ENCODE data around the gene MAB21L4.
"Not testable (repeated sequence)": the region's sequence is repeated elsewhere in the genome, so short reads cannot be mapped to it uniquely, and the experiment has no call there.

The MAB21L4 gene

GRCh38 chr2:240847817-240848216 is 48.1 kb downstream of the MAB21L4 start:
- no peak for TF ChIP-seq CTCF (IDR thresholded peaks at IDR 0.05; ENCODE audit: control insufficient read depth, extremely low read depth, insufficient read depth)
- H3K4me3 ChIP-seq (ENCODE audit: low read depth, low read length): no peak overlapping the region
- DNase-seq (ENCODE audit: low read depth): no peak

- no peak for TF ChIP-seq CTCF (IDR thresholded peaks at IDR 0.05; ENCODE audit: control insufficient read depth, extremely low read depth, insufficient read depth)
- H3K4me3 ChIP-seq (ENCODE audit: low read depth, low read length): no peak overlapping the region
- DNase-seq (ENCODE audit: low read depth): no peak
Observed at GRCh38 chr2:240846873-240847595, 48.9 kb downstream of the MAB21L4 start.

- not testable (repeated sequence) for H3K4me3 ChIP-seq (ENCODE audit: low read depth, low read length); DNase-seq (ENCODE audit: low read depth)
Observed at GRCh38 chr2:240846309-240846708, 49.6 kb downstream of the MAB21L4 start.

GRCh38 chr2:240840435-240841060 is 55.4 kb downstream of the MAB21L4 start:
- peak; percentile 67 for TF ChIP-seq CTCF (IDR thresholded peaks at IDR 0.05; ENCODE audit: control insufficient read depth, extremely low read depth, insufficient read depth)
- peak; percentile 32 for DNase-seq (ENCODE audit: low read depth)
- H3K4me3 ChIP-seq (ENCODE audit: low read depth, low read length): no peak overlapping the region

- TF ChIP-seq CTCF (IDR thresholded peaks at IDR 0.05; ENCODE audit: control insufficient read depth, extremely low read depth, insufficient read depth): no peak
- H3K4me3 ChIP-seq (ENCODE audit: low read depth, low read length): no peak overlapping the region
- DNase-seq (ENCODE audit: low read depth): no peak
Observed at GRCh38 chr2:240839152-240840143, 56.5 kb downstream of the MAB21L4 start.

- no peak for DNase-seq (ENCODE audit: low read depth)
- TF ChIP-seq CTCF (IDR thresholded peaks at IDR 0.05; ENCODE audit: control insufficient read depth, extremely low read depth, insufficient read depth): no peak
- H3K4me3 ChIP-seq (ENCODE audit: low read depth, low read length): no peak overlapping the region
Observed at GRCh38 chr2:240837621-240838020, 58.3 kb downstream of the MAB21L4 start.
